A673 (cell line): ENCODE results near the gene ZSCAN16.

Experiments
- EZH2 ChIP-seq: fragments of 200-600 bp; sonication (generic); IDR thresholded peaks from 2 replicates; pipeline ENCODE4 v1.6.1; 2017; ENCODE audit warnings: borderline replicate concordance, low read depth, mild to moderate bottlenecking, mixed read lengths, antibody characterized with exemption, low read length; ENCODE audit not compliant: poor library complexity, severe bottlenecking
- TF ChIP-seq, protein P1 (sequence below): fragments of 300-800, 200-600 bp; sonication (generic); conservative IDR thresholded peaks from 2 replicates; pipeline ENCODE4 v1.5.1; 2017; ENCODE audit warnings: low read depth, mild to moderate bottlenecking, antibody characterized with exemption, low read length, moderate library complexity, mixed read lengths

DNA sequence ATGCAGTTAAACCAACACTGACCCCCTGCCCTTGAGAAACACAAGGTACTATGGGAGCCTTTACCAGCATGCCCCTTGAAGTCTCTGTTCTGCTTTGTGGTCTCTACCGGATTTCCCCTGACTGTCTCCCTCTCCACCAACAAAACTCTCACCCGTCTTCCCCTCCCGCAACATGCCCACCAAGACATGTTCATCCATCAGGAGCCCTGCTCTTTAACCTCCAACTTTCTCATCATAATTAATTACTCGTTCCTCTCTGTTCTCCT, 43.0 kb upstream of the ZSCAN16 start:
- TF ChIP-seq, protein P1, sequence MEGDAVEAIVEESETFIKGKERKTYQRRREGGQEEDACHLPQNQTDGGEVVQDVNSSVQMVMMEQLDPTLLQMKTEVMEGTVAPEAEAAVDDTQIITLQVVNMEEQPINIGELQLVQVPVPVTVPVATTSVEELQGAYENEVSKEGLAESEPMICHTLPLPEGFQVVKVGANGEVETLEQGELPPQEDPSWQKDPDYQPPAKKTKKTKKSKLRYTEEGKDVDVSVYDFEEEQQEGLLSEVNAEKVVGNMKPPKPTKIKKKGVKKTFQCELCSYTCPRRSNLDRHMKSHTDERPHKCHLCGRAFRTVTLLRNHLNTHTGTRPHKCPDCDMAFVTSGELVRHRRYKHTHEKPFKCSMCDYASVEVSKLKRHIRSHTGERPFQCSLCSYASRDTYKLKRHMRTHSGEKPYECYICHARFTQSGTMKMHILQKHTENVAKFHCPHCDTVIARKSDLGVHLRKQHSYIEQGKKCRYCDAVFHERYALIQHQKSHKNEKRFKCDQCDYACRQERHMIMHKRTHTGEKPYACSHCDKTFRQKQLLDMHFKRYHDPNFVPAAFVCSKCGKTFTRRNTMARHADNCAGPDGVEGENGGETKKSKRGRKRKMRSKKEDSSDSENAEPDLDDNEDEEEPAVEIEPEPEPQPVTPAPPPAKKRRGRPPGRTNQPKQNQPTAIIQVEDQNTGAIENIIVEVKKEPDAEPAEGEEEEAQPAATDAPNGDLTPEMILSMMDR, result no peak
- TF ChIP-seq EZH2, result no peak
